Upper lobe of right lung (tissue), 1 donor: Measurements from ENCODE around the gene ITGA2. TPM values are rescaled to one million over a fixed set of nuclear protein-coding genes. Genes with fewer than 3 reads are reported as not detected.

Experiments
- ATAC-seq: fragments of 200-7000 bp; cut with Tn5 transposase; one replicate; pipeline ENCODE4 v1.9.1; 2020; ENCODE audit warnings: mild to moderate bottlenecking, moderate library complexity
- DNase-seq: peaks from one replicate; pipeline ENCODE4 v3.0.0-alpha.2; 2020
- H3K27ac ChIP-seq: fragments of 200-600 bp; one replicate; pipeline ENCODE4 v1.8.0; 2022
- H3K27me3 ChIP-seq: fragments of 200-600 bp; one replicate; pipeline ENCODE4 v1.8.0; 2022; ENCODE audit warnings: mild to moderate bottlenecking
- H3K36me3 ChIP-seq: fragments of 200-600 bp; one replicate; pipeline ENCODE4 v1.8.0; 2022
- H3K4me1 ChIP-seq: fragments of 200-600 bp; one replicate; pipeline ENCODE4 v1.8.0; 2022
- H3K4me3 ChIP-seq: fragments of 200-600 bp; one replicate; pipeline ENCODE4 v1.8.0; 2022; ENCODE audit warnings: mild to moderate bottlenecking
- H3K9me3 ChIP-seq: fragments of 200-600 bp; one replicate; pipeline ENCODE4 v1.8.0; 2022
- intact Hi-C: fragments of 100-400 bp; cut with DNase I; formaldehyde crosslinking; loops from one replicate; pipeline ENCODE4 v1.11.0; 2022
- total RNA-seq: library from RNA; stranded (reverse); fragmentation: NEBNext Ultra II Directional; extraction: Animal tissue kit (Norgen Biotek cat#: 25700); gene quantifications from one replicate; pipeline ENCODE4 v1.2.1, GENCODE V29; 2021
- TF ChIP-seq, protein P1 (sequence below): fragments of 200-600 bp; IDR thresholded peaks from one replicate; pipeline ENCODE4 v1.8.0; 2022; ENCODE audit warnings: antibody characterized with exemption
- donor health status: DM: no; HTN: yes; CAD: no; lungs with severe emphysema.

Gene ITGA2
- total RNA-seq, 1 donor from 2014 or later, result 17.7 TPM

DNA sequence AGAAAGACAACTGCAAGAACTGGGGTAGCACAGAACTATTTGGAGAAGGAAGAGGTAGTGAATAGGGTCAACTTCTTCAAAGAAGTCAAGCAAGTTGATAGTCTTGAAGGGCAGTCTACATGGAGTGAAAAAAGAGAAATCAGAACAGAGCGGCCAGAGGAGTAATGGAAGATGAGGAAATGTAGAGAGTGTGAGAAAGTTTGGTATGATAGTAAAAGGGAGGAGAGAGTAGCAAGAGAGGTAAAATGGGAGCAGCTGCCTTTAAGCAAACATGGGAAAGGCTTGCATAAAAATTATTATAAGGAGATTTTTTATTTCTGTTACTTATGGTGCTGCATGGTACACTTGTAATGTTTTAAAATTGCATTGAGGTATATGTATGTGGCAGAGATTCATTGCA is 6.8 kb downstream of the ITGA2 start:
- intact Hi-C loops, result no loop called here
- H3K4me3 ChIP-seq, result no peak overlapping the region
- H3K27ac ChIP-seq, result no peak overlapping the region
- no peaks in the 10 kb centered on the region for H3K36me3 ChIP-seq
- no peaks in the 10 kb centered on the region for H3K27me3 ChIP-seq
- H3K9me3 ChIP-seq, result no peaks in the 10 kb centered on the region
- DNase-seq (no peak), ATAC-seq (no peak)
- TF ChIP-seq, protein P1, sequence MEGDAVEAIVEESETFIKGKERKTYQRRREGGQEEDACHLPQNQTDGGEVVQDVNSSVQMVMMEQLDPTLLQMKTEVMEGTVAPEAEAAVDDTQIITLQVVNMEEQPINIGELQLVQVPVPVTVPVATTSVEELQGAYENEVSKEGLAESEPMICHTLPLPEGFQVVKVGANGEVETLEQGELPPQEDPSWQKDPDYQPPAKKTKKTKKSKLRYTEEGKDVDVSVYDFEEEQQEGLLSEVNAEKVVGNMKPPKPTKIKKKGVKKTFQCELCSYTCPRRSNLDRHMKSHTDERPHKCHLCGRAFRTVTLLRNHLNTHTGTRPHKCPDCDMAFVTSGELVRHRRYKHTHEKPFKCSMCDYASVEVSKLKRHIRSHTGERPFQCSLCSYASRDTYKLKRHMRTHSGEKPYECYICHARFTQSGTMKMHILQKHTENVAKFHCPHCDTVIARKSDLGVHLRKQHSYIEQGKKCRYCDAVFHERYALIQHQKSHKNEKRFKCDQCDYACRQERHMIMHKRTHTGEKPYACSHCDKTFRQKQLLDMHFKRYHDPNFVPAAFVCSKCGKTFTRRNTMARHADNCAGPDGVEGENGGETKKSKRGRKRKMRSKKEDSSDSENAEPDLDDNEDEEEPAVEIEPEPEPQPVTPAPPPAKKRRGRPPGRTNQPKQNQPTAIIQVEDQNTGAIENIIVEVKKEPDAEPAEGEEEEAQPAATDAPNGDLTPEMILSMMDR, result no peak
- H3K4me1 ChIP-seq, result peaks cover 4% of the 10 kb centered on the region

DNA sequence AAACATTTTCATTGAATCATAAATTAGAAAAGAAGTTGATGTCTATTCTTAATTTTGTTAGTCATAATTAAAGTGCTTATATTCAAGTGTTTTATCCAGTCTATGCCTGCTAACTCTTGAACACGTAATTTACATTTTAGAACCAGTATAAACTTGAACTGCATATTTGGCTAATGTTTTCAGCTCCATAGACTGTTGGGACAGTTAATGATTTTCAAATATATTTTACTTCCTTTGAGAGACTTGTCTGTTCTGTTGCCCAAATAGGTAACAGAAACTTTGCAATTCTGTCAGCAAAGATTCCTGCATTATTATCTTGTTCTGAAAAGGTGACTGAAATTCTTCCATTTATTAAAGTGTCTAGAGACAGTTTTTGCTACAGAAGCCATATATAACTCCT is 7.8 kb downstream of the ITGA2 start:
- Histone ChIP-seq H3K4me1 (no peaks in the 10 kb centered on the region), H3K4me3 (no peak overlapping the region), H3K36me3 (no peaks in the 10 kb centered on the region), H3K27ac (no peak overlapping the region), H3K27me3 (no peaks in the 10 kb centered on the region), H3K9me3 (no peaks in the 10 kb centered on the region)
- intact Hi-C loops, result no loop called here
- DNase-seq (no peak), ATAC-seq (no peak)
- TF ChIP-seq, protein P1, result no peak

DNA sequence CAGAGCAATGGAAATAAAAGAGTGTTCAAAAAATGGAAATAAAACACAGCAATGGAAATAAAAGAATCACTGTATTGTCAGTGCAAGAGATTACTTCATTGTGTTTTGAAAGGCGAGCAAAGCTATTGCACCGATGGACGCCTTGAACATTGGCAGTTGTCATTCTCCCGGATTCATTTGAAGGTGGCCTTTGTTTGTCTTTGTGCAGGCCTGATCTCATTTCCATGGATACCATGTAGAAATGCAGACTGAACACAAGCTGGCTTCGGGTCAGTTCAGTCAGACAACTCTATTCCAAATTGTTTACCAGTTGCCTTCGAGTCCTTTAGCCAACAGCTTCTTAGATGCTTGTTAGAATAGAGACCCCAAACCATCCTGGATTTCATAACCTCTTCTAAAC is 8.3 kb downstream of the ITGA2 start:
- TF ChIP-seq, protein P1, result no peak
- no peak overlapping the region for H3K27ac ChIP-seq
- H3K4me1 ChIP-seq, result no peaks in the 10 kb centered on the region
- H3K36me3 ChIP-seq, result no peaks in the 10 kb centered on the region
- no peak overlapping the region for H3K4me3 ChIP-seq
- no peaks in the 10 kb centered on the region for H3K9me3 ChIP-seq
- H3K27me3 ChIP-seq, result no peaks in the 10 kb centered on the region
- DNase-seq (no peak), ATAC-seq (no peak)
- intact Hi-C loops, result no loop called here

DNA sequence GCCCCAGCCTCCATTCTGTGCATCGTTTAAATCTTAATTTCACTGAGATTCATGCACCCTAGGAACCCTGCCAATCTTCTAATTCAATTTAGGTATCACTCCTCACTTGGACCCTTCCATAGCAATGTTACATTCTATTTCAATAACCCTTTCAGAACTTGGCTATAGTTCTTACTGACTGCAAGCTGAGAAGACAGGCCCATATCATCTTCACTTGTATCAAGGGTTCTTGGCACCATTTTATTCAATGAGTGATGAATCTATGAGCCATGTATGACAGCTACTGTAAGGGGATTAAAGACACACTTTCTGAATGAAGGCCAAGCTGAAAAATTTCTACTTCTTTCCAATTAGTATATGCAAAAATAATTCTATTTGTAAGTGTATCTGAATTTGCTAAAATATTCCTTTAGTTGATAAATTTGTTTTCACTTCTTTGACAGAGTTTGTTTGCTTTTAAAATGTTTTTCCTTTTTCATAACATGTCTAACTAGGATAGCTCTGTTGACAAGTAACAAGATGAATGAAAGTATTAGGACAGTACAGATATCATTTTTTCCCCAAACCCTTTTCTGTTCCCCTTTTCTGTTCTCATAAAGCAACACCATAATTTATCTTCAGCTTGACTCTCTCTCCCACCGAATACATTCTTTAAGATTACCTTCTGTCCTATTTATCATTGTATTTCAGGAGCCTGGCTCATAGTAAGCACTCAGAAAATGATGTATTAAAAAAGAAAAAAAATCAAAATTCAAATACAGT is 9.6 kb downstream of the ITGA2 start:
- Histone ChIP-seq H3K36me3 (no peaks in the 10 kb centered on the region), H3K4me1 (no peaks in the 10 kb centered on the region), H3K4me3 (no peak overlapping the region), H3K9me3 (no peaks in the 10 kb centered on the region), H3K27me3 (no peaks in the 10 kb centered on the region), H3K27ac (no peak overlapping the region)
- ATAC-seq (no peak), DNase-seq (no peak)
- intact Hi-C loops, result no loop called here
- TF ChIP-seq, protein P1, result no peak

DNA sequence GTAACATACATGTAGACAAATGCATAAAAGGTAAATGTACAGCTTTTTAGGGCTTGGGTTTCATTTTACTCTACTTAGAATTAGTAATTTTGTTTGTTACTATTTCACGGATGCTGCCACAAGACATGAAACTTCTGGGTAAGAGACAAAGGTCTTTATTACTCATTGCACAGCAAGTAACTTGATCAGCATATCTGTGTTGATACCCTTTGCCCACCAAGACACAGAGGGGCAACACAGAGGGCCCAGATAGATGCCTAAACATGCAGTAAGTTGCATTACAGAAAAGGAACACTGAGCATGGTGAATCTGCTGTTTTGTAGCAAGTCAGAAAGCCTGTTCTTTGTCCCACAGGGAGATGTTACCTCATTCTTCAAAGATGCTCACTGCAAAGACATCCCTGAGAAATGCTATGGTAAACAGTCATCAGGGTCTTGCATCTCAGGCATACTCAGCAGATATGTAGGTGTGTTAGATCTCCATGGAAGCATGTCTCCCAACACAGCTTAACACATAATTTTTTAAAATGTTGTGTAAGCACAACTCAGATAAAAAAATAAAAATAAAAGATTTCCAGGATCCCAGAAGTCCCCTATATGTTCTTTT is 10.3 kb downstream of the ITGA2 start:
- TF ChIP-seq, protein P1, result no peak
- intact Hi-C loops, result no loop called here
- no peaks in the 10 kb centered on the region for H3K4me1 ChIP-seq
- H3K9me3 ChIP-seq, result no peaks in the 10 kb centered on the region
- no peaks in the 10 kb centered on the region for H3K27me3 ChIP-seq
- H3K27ac ChIP-seq, result no peak overlapping the region
- no peak overlapping the region for H3K4me3 ChIP-seq
- no peaks in the 10 kb centered on the region for H3K36me3 ChIP-seq
- ATAC-seq (no peak), DNase-seq (no peak)
